Right atrium auricular region (tissue), 2 donors: ENCODE measurements around the gene CLCF1. TPM values are rescaled to one million over a fixed set of nuclear protein-coding genes. Genes with fewer than 3 reads are reported as not detected.

Experiments used
- DNase-seq: peaks from one replicate; pipeline ENCODE4 v3.0.0-alpha.2; 2019; ENCODE audit warnings: low spot score
- H3K27ac ChIP-seq, 2 donors: fragments of 200-600 bp; sonication (generic); 1 replicate in 1 of 2; 2 replicates in 1 of 2; pipeline ENCODE4 v1.5.1; 2016 to 2019
- H3K27me3 ChIP-seq, 2 donors: fragments of 200-600 bp; sonication (generic); one replicate each; pipeline versions ENCODE4 v1.5.1 to v1.6.0; 2017 to 2019
- H3K36me3 ChIP-seq: fragments of 200-600 bp; sonication (generic); one replicate; pipeline ENCODE4 v1.5.1; 2016
- H3K4me1 ChIP-seq, 2 donors: fragments of 200-600 bp; sonication (generic); one replicate each; pipeline versions ENCODE4 v1.5.1 to v1.6.0; 2017 to 2019
- H3K4me3 ChIP-seq, 2 donors: fragments of 200-600 bp; sonication (generic); 1 replicate in 1 of 2; 2 replicates in 1 of 2; pipeline ENCODE4 v1.5.1; 2017 to 2019; ENCODE audit warnings: mild to moderate bottlenecking in 1 of 2, moderate library complexity in 1 of 2
- H3K9me3 ChIP-seq, 2 donors: fragments of 200-600 bp; sonication (generic); one replicate each; pipeline ENCODE4 v1.5.1; 2019
- total RNA-seq, 2 donors: library from RNA; depleted of rRNA; stranded (reverse); fragments of >200 nt; gene quantifications; one replicate each; pipeline ENCODE4 v1.1.0, GENCODE V29; 2016
- TF ChIP-seq, protein P1 (sequence below), 2 donors: fragments of 200-600 bp; sonication (generic); IDR thresholded peaks; one replicate each; pipeline ENCODE4 v1.5.1; 2019; ENCODE audit warnings: antibody characterized with exemption in 2 of 2

CLCF1 gene
- total RNA-seq, 2 donors from 2014 or later, result 2.7 to 18.0 TPM

- H3K27ac ChIP-seq, result peak overlapping the region; percentile 89 to 93
- DNase-seq, result peak; percentile 72
- TF ChIP-seq, protein P1, sequence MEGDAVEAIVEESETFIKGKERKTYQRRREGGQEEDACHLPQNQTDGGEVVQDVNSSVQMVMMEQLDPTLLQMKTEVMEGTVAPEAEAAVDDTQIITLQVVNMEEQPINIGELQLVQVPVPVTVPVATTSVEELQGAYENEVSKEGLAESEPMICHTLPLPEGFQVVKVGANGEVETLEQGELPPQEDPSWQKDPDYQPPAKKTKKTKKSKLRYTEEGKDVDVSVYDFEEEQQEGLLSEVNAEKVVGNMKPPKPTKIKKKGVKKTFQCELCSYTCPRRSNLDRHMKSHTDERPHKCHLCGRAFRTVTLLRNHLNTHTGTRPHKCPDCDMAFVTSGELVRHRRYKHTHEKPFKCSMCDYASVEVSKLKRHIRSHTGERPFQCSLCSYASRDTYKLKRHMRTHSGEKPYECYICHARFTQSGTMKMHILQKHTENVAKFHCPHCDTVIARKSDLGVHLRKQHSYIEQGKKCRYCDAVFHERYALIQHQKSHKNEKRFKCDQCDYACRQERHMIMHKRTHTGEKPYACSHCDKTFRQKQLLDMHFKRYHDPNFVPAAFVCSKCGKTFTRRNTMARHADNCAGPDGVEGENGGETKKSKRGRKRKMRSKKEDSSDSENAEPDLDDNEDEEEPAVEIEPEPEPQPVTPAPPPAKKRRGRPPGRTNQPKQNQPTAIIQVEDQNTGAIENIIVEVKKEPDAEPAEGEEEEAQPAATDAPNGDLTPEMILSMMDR (IDR thresholded peaks at IDR 0.05), result peak in 1 of 2 donors; percentile 59
- peak overlapping the region in 1 of 2 donors; percentile 77 for H3K4me3 ChIP-seq
- peaks cover 0 to 67% of the 10 kb centered on the region in 2 donors for H3K4me1 ChIP-seq
- H3K27me3 ChIP-seq, result no peaks in the 10 kb centered on the region
- H3K36me3 ChIP-seq, result no peaks in the 10 kb centered on the region
- H3K9me3 ChIP-seq, result no peaks in the 10 kb centered on the region
These were observed 2.0 kb downstream of the CLCF1 start for GRCh38 chr11:67371189-67371910.

DNA sequence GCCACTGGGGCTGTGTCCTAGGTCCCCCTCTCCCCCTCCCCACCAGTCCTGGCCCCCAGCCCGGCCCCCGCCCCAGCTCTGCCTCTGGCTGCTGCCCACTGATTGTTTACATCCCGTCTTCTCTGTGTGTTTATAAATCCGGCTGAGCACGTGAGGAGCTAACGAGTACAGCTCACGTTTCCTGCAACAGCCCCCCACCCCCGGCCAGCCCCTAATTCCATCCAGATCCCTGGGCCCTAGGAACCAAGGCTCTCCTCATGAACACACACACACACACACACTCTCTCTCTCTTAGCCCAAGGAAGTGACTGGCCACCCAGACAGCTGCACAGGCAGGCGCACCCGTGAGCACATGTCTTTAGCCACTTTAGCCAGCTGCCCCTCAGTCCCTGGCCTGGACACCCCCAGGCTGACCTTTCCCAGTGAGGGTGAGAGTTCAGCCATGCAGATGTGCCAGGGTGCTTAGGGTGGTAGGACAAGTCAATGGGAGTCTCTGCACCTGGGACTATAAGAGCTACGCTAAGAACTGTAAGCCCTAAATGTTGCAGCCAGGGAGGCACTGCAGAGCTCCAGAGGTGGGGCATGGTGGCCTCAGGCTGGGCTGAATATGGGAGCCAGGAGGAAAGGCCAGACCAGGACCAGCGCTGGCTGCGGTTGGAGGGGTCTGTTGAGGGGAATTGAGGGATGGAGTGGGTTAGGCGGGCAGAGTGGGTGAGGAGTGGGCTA lies 2.9 kb downstream of the CLCF1 start:
- Histone ChIP-seq H3K4me3 (no peak overlapping the region), H3K27ac (no peak overlapping the region), H3K27me3 (no peaks in the 10 kb centered on the region), H3K4me1 (peaks cover 0 to 76% of the 10 kb centered on the region in 2 donors), H3K36me3 (peaks cover 1% of the 10 kb centered on the region), H3K9me3 (no peaks in the 10 kb centered on the region)
- DNase-seq, result no peak
- TF ChIP-seq, protein P1 (IDR thresholded peaks at IDR 0.05), result no peak

DNA sequence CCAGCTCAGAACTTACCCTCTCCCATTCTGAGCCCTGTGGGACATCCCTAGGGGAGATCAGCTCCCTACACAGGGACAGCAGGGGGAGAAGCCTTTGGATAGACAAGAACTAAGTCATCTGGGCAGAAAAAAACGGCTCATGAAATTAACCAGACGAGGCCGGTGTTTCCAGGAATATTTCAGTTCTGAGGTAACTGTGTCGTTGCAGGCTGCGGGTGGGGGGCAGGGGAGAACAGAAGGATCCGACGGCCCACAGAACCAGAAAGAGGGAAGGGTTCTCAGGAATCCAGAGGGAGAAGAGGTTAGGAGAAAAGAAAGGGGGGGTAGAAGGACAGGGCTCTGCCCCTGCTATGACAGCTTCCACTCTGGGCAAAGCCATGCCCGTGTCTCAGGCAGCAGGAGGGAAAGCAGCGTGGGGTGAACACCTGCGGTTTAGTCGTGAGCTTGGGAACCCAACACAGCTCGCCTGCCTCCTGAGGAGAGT lies 3.6 kb downstream of the CLCF1 start:
- TF ChIP-seq, protein P1 (IDR thresholded peaks at IDR 0.05), result no peak
- Histone ChIP-seq H3K4me3 (no peak overlapping the region), H3K27ac (no peak overlapping the region)

DNA sequence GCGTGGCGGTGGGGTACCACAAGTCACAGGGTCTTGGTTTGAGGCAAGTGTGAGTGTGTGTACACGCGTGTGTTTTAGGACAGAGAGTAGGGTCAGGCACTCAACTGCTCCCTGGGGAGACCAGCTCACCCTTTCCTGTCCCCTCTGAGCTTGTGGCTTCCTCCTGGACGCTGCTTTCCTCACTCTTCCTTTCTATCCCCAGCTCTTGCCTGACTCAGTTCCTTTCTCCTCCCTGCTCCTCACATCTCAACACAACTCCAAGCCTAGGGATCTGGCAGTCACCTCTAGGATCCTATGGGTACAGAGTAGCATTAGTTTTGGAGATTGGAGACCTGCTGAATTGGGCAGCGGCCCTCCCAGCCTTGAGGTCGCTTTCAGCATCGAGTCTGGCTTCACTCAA lies 4.1 kb downstream of the CLCF1 start:
- peaks cover 0 to 71% of the 10 kb centered on the region in 2 donors for H3K4me1 ChIP-seq
- H3K4me3 ChIP-seq, result no peak overlapping the region
- H3K27ac ChIP-seq, result no peak overlapping the region
- H3K9me3 ChIP-seq, result no peaks in the 10 kb centered on the region
- H3K27me3 ChIP-seq, result no peaks in the 10 kb centered on the region
- no peak for DNase-seq
- TF ChIP-seq, protein P1 (IDR thresholded peaks at IDR 0.05), result no peak
- peaks cover 9% of the 10 kb centered on the region for H3K36me3 ChIP-seq

More for the DNA sequence above, 3.6 kb downstream of the CLCF1 start:
- Histone ChIP-seq H3K4me1 (peaks cover 0 to 77% of the 10 kb centered on the region in 2 donors), H3K27me3 (no peaks in the 10 kb centered on the region), H3K9me3 (no peaks in the 10 kb centered on the region), H3K36me3 (peaks cover 8% of the 10 kb centered on the region)
- DNase-seq, result no peak

DNA sequence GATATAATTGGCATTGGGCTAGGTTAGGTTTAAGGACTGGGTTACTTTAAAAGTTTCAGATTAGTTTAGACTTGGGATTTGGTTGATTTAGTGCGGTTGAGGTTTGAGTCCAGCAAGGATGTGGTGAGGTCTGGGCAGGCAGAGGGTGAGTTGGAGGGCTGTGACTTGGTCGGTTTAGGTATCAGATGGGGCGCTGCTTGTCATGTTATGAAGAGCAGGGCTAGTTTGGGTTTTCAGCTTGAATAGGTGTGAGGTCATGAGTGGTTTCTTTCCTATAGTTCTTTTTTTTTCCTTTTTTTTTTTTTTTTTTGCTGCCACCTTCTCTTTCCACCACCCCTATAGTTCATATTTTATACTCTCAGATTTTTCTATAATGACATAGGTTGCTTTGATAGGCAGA lies 4.8 kb downstream of the CLCF1 start:
- H3K4me1 ChIP-seq, result peaks cover 0 to 65% of the 10 kb centered on the region in 2 donors
- H3K36me3 ChIP-seq, result peaks cover 9% of the 10 kb centered on the region
- no peaks in the 10 kb centered on the region for H3K27me3 ChIP-seq
- H3K4me3 ChIP-seq, result no peak overlapping the region
- TF ChIP-seq, protein P1 (IDR thresholded peaks at IDR 0.05), result no peak
- no peak overlapping the region for H3K27ac ChIP-seq
- DNase-seq, result no peak
- no peaks in the 10 kb centered on the region for H3K9me3 ChIP-seq
